Ishikawa (cell line): ENCODE results near the gene SRL.

Experiments used
- CEBPB ChIP-seq: IDR thresholded peaks from 2 replicates; pipeline ENCODE4 v1.6.1; 2012
- CREB1 ChIP-seq: IDR thresholded peaks from 2 replicates; pipeline ENCODE4 v1.6.1; 2012; ENCODE audit warnings: low read depth
- EGR1 ChIP-seq: IDR thresholded peaks from 2 replicates; pipeline ENCODE4 v1.6.1; 2012
- EP300 ChIP-seq: IDR thresholded peaks from 2 replicates; pipeline ENCODE4 v1.6.1; 2012; ENCODE audit warnings: borderline replicate concordance
- FOXM1 ChIP-seq: IDR thresholded peaks from 2 replicates; pipeline ENCODE4 v1.6.1; 2012; ENCODE audit warnings: low read depth, borderline replicate concordance
- NFIC ChIP-seq: IDR thresholded peaks from 2 replicates; pipeline ENCODE4 v1.6.1; 2012
- RAD21 ChIP-seq: IDR thresholded peaks from 2 replicates; pipeline ENCODE4 v1.6.1; 2012; ENCODE audit warnings: low read depth
- TAF1 ChIP-seq: IDR thresholded peaks from 2 replicates; pipeline ENCODE4 v1.6.1; 2012; ENCODE audit warnings: low read depth, mild to moderate bottlenecking
- TCF12 ChIP-seq: IDR thresholded peaks from 2 replicates; pipeline ENCODE4 v1.6.1; 2012; ENCODE audit warnings: low read depth
- TEAD4 ChIP-seq: IDR thresholded peaks from 2 replicates; pipeline ENCODE4 v1.6.1; 2012
- YY1 ChIP-seq: IDR thresholded peaks from 2 replicates; pipeline ENCODE4 v1.6.1; 2012; ENCODE audit warnings: low read depth
- ZBTB7A ChIP-seq: IDR thresholded peaks from 2 replicates; pipeline ENCODE4 v1.6.1; 2012; ENCODE audit warnings: low read depth
- TF ChIP-seq, protein P1 (sequence below): IDR thresholded peaks from 2 replicates; pipeline ENCODE4 v1.6.1; 2012
- TF ChIP-seq, protein P2 (sequence below): IDR thresholded peaks from 2 replicates; pipeline ENCODE4 v1.6.1; 2012; ENCODE audit warnings: low read depth, mild to moderate bottlenecking

DNA sequence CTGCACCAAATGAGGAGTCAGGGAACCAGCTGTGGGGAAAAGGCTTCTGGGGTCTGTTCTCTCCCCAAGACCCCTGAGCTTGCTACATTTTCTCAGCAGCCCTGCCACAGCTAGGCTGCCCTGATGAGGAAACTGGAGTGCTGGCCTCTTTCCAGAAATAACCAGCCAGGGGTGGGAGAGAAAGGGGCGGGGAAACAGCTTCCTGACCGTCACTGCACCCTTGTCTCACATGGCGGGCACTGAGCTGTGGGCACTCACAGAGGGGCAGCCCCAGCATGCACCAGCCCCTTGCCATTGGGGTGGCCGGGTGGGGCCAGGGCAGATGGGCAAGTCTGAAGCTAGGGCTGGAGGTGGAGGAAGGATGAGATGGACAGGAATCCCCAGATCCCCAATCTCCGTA is 2.9 kb downstream of the SRL start:
- TF ChIP-seq RAD21: no peak
- TF ChIP-seq, protein P1, sequence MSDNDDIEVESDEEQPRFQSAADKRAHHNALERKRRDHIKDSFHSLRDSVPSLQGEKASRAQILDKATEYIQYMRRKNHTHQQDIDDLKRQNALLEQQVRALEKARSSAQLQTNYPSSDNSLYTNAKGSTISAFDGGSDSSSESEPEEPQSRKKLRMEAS: no peak
- TF ChIP-seq NFIC: no peak
- no peak for TF ChIP-seq FOXM1
- TF ChIP-seq TAF1: no peak
- no peak for TF ChIP-seq YY1
- no peak for TF ChIP-seq ZBTB7A
- TF ChIP-seq, protein P2, sequence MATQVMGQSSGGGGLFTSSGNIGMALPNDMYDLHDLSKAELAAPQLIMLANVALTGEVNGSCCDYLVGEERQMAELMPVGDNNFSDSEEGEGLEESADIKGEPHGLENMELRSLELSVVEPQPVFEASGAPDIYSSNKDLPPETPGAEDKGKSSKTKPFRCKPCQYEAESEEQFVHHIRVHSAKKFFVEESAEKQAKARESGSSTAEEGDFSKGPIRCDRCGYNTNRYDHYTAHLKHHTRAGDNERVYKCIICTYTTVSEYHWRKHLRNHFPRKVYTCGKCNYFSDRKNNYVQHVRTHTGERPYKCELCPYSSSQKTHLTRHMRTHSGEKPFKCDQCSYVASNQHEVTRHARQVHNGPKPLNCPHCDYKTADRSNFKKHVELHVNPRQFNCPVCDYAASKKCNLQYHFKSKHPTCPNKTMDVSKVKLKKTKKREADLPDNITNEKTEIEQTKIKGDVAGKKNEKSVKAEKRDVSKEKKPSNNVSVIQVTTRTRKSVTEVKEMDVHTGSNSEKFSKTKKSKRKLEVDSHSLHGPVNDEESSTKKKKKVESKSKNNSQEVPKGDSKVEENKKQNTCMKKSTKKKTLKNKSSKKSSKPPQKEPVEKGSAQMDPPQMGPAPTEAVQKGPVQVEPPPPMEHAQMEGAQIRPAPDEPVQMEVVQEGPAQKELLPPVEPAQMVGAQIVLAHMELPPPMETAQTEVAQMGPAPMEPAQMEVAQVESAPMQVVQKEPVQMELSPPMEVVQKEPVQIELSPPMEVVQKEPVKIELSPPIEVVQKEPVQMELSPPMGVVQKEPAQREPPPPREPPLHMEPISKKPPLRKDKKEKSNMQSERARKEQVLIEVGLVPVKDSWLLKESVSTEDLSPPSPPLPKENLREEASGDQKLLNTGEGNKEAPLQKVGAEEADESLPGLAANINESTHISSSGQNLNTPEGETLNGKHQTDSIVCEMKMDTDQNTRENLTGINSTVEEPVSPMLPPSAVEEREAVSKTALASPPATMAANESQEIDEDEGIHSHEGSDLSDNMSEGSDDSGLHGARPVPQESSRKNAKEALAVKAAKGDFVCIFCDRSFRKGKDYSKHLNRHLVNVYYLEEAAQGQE: no peak
- no peak for TF ChIP-seq EP300
- TF ChIP-seq TEAD4: no peak
- no peak for TF ChIP-seq EGR1
- no peak for TF ChIP-seq TCF12
- TF ChIP-seq CREB1: no peak
- TF ChIP-seq CEBPB: no peak
